ENCODE measurements around the gene HABP4.
A peak's percentile ranks its signal among the peaks of the same experiment; 100 is the strongest.

The HABP4 gene, protein sequence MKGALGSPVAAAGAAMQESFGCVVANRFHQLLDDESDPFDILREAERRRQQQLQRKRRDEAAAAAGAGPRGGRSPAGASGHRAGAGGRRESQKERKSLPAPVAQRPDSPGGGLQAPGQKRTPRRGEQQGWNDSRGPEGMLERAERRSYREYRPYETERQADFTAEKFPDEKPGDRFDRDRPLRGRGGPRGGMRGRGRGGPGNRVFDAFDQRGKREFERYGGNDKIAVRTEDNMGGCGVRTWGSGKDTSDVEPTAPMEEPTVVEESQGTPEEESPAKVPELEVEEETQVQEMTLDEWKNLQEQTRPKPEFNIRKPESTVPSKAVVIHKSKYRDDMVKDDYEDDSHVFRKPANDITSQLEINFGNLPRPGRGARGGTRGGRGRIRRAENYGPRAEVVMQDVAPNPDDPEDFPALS
- long read RNA-seq, partial matches to known transcripts, result 1 of 1 reads
- long read RNA-seq, other reads (novel, unspliced or antisense), result 0 of 1 reads

DNA sequence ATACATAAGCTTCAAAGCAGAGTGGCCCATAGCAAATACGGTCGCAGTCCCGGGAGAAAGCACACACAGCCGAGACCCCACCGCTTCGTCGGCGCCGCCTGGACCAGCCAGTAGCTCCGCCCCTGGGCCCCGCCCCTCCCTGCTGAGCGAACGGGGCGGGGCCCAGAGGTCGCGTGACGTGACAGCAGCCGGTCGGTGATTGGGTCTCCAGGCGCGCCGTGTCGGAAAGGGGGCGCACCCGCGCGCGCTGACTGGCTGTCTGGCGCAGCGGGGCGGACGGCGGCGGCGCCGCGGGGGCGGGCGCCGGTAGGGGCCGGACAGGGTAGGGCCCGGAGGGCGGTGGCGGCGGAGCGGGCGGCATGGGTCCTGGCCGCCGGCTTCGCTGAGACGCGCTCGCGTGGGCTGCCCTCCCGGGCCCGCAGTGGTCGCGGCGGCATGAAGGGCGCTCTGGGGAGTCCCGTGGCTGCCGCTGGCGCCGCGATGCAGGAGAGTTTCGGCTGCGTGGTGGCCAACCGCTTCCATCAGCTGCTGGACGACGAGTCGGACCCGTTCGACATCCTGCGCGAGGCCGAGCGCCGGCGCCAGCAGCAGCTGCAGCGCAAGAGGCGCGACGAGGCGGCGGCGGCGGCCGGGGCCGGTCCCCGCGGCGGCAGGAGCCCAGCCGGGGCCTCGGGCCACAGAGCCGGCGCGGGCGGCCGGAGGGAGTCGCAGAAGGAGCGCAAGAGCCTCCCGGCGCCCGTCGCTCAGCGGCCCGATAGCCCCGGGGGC, at the start of gene HABP4:
HABP4 (plus strand) TSS at position 325 of the 768 bp plus-strand sequence; CDS start at position 436, 111 bp downstream.
- TF ChIP-seq, protein P1, sequence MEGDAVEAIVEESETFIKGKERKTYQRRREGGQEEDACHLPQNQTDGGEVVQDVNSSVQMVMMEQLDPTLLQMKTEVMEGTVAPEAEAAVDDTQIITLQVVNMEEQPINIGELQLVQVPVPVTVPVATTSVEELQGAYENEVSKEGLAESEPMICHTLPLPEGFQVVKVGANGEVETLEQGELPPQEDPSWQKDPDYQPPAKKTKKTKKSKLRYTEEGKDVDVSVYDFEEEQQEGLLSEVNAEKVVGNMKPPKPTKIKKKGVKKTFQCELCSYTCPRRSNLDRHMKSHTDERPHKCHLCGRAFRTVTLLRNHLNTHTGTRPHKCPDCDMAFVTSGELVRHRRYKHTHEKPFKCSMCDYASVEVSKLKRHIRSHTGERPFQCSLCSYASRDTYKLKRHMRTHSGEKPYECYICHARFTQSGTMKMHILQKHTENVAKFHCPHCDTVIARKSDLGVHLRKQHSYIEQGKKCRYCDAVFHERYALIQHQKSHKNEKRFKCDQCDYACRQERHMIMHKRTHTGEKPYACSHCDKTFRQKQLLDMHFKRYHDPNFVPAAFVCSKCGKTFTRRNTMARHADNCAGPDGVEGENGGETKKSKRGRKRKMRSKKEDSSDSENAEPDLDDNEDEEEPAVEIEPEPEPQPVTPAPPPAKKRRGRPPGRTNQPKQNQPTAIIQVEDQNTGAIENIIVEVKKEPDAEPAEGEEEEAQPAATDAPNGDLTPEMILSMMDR (IDR thresholded peaks at IDR 0.05; ENCODE audit: insufficient read depth, low read length), result no peak
- TF ChIP-seq SPI1 (IDR thresholded peaks at IDR 0.05; ENCODE audit: borderline replicate concordance, low read depth), result no peak
- Histone ChIP-seq H3K27ac (replicated peaks) (no peak within 1 kb of the TSS), H3K4me3 (replicated peaks; ENCODE audit: insufficient read depth, low read length) (peak within 1 kb of the TSS; percentile 70), H3K27me3 (ENCODE audit: insufficient read depth, poor library complexity, severe bottlenecking) (peaks cover 13% of the 10 kb centered on the region)
- peak; percentile 75 to 87 for DNase-seq (ENCODE audit: low read depth in 1 of 2, low spot score in 1 of 2)

DNA sequence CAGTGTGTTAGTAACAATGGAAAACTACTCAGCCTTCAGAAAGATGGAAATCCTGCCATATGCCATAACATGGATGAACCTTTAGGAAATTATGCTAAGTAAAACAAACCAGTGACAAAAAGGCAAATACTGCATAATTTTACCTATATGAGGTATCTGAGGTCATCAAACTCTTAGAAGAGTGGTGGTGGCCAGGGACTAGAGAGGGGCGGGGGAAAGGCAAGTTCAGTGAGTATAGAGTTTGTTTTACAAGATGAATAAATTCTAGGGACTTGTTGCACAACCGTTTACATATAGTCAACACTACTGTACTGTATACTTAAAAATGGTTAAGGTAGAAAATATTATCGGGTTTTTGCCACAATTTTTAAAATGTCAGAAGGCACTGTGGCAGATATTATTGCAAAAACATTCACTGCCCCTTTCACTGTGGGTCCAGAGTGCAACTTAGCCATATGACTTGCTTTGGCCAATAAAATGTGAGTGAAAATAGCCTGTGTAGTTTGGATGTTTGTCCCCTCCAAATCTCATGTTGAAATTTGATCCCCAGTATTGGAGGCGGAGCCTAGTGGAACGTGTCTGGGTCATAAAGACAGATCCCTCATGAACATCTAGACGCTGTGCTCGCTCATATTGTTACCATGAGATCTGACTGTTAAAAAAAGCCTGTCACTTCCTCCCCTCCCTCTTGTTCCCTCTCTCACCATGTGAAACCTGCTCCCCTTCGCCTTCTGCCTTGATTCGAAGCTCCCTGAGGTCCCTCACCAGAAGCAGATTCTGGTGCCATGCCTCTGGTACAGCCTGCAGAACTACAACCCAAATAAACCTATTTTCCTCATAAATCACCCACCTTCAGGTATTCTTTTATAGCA, 41.3 kb upstream of the HABP4 start:
- Histone ChIP-seq H3K4me3 (replicated peaks; ENCODE audit: insufficient read depth, low read length) (no peak overlapping the region), H3K27ac (replicated peaks) (no peak overlapping the region), H3K27me3 (ENCODE audit: insufficient read depth, poor library complexity, severe bottlenecking) (no peaks in the 10 kb centered on the region)
- no peak for TF ChIP-seq GABPA (IDR thresholded peaks at IDR 0.05; ENCODE audit: low read depth)
- TF ChIP-seq, protein P1 (IDR thresholded peaks at IDR 0.05; ENCODE audit: insufficient read depth, low read length), result no peak
- TF ChIP-seq, protein P2, sequence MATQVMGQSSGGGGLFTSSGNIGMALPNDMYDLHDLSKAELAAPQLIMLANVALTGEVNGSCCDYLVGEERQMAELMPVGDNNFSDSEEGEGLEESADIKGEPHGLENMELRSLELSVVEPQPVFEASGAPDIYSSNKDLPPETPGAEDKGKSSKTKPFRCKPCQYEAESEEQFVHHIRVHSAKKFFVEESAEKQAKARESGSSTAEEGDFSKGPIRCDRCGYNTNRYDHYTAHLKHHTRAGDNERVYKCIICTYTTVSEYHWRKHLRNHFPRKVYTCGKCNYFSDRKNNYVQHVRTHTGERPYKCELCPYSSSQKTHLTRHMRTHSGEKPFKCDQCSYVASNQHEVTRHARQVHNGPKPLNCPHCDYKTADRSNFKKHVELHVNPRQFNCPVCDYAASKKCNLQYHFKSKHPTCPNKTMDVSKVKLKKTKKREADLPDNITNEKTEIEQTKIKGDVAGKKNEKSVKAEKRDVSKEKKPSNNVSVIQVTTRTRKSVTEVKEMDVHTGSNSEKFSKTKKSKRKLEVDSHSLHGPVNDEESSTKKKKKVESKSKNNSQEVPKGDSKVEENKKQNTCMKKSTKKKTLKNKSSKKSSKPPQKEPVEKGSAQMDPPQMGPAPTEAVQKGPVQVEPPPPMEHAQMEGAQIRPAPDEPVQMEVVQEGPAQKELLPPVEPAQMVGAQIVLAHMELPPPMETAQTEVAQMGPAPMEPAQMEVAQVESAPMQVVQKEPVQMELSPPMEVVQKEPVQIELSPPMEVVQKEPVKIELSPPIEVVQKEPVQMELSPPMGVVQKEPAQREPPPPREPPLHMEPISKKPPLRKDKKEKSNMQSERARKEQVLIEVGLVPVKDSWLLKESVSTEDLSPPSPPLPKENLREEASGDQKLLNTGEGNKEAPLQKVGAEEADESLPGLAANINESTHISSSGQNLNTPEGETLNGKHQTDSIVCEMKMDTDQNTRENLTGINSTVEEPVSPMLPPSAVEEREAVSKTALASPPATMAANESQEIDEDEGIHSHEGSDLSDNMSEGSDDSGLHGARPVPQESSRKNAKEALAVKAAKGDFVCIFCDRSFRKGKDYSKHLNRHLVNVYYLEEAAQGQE (IDR thresholded peaks at IDR 0.05; ENCODE audit: insufficient replicate concordance, low read depth), result no peak
- TF ChIP-seq SPI1 (IDR thresholded peaks at IDR 0.05; ENCODE audit: borderline replicate concordance, low read depth), result no peak
- TF ChIP-seq POLR2AphosphoS5 (IDR thresholded peaks at IDR 0.05; ENCODE audit: low read depth), result no peak
- DNase-seq (ENCODE audit: low read depth in 1 of 2, low spot score in 1 of 2), result no peak

DNA sequence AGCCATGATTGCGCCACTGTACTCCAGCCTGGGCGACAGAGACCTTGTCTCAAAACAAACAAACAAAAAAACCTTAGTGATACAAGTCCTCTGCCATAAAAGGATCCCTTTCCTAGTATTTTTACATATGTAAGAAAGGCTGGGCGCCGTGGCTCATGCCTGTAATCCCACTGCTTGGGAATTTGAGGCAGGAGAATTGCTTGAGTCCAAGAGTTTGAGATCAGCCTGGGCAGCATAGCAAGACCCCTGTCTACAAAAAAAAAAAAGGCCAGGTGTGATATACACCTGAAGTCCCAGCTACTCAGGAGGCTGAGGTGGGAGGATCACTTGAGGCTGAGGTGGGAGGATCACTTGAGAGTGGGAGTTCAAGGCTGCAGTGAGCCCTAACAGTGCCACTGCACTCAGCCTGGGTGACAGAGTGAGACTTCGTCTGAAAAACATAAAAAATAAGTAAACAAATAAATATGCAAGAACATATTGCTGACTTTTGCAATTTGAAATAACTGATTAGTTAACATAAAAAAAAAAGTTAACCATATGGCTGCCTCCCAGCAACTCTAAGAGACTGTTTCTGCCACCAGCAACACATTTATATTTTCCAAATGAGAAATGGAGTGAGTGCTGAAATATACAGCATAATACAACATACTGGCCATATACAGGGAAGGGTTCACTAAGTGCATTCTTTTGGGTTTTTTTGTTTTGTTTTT, 38.7 kb upstream of the HABP4 start:
- Histone ChIP-seq H3K27me3 (ENCODE audit: insufficient read depth, poor library complexity, severe bottlenecking) (no peaks in the 10 kb centered on the region), H3K4me3 (replicated peaks; ENCODE audit: insufficient read depth, low read length) (no peak overlapping the region), H3K27ac (replicated peaks) (no peak overlapping the region)
- no peak for TF ChIP-seq POLR2AphosphoS5 (IDR thresholded peaks at IDR 0.05; ENCODE audit: low read depth)
- TF ChIP-seq GABPA (IDR thresholded peaks at IDR 0.05; ENCODE audit: low read depth), result no peak
- TF ChIP-seq, protein P2 (IDR thresholded peaks at IDR 0.05; ENCODE audit: insufficient replicate concordance, low read depth), result no peak
- TF ChIP-seq, protein P1 (IDR thresholded peaks at IDR 0.05; ENCODE audit: insufficient read depth, low read length), result no peak
- TF ChIP-seq SPI1 (IDR thresholded peaks at IDR 0.05; ENCODE audit: borderline replicate concordance, low read depth), result no peak
- no peak for DNase-seq (ENCODE audit: low read depth in 1 of 2, low spot score in 1 of 2)
